Measurements from ENCODE around the gene MALAT1. TPM values are rescaled to one million over a fixed set of nuclear protein-coding genes. Genes with fewer than 3 reads are reported as not detected.

MALAT1 gene
- total and polyA plus RNA-seq, 10 of the 15 experiments (the other 5 are each of a cell fraction or from before 2014, with no cell fraction given) = 448 to 8,160 (median 2,019) TPM

DNA sequence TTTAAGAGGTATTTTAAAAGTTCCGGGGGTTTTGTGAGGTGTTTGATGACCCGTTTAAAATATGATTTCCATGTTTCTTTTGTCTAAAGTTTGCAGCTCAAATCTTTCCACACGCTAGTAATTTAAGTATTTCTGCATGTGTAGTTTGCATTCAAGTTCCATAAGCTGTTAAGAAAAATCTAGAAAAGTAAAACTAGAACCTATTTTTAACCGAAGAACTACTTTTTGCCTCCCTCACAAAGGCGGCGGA is 193 bp upstream of the MALAT1 start (continued):
- TF ChIP-seq, protein P1, sequence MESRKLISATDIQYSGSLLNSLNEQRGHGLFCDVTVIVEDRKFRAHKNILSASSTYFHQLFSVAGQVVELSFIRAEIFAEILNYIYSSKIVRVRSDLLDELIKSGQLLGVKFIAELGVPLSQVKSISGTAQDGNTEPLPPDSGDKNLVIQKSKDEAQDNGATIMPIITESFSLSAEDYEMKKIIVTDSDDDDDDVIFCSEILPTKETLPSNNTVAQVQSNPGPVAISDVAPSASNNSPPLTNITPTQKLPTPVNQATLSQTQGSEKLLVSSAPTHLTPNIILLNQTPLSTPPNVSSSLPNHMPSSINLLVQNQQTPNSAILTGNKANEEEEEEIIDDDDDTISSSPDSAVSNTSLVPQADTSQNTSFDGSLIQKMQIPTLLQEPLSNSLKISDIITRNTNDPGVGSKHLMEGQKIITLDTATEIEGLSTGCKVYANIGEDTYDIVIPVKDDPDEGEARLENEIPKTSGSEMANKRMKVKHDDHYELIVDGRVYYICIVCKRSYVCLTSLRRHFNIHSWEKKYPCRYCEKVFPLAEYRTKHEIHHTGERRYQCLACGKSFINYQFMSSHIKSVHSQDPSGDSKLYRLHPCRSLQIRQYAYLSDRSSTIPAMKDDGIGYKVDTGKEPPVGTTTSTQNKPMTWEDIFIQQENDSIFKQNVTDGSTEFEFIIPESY (IDR thresholded peaks at IDR 0.05) = no peak
- TF ChIP-seq YBX1 (IDR thresholded peaks at IDR 0.05) (no peak), BACH1 (IDR thresholded peaks at IDR 0.05; ENCODE audit: borderline replicate concordance) (no peak), MTA3 (IDR thresholded peaks at IDR 0.05; ENCODE audit: borderline replicate concordance, low read length) (no peak), CREB1 (IDR thresholded peaks at IDR 0.05; ENCODE audit: low read depth) (no peak), RB1 (IDR thresholded peaks at IDR 0.05; ENCODE audit: borderline replicate concordance) (no peak), PAX5 (IDR thresholded peaks at IDR 0.05; ENCODE audit: borderline replicate concordance, low read depth, low read length) (no peak), TAF1 (IDR thresholded peaks at IDR 0.05; ENCODE audit: borderline replicate concordance, low read depth, low read length) (no peak), RBBP5 (conservative IDR thresholded peaks at IDR 0.05) (no peak), NR2F1 (conservative IDR thresholded peaks at IDR 0.05) (peak; percentile 53), FOXK2 (IDR thresholded peaks at IDR 0.05) (no peak), NFXL1 (IDR thresholded peaks at IDR 0.05; ENCODE audit: borderline replicate concordance) (no peak), NFYA (IDR thresholded peaks at IDR 0.05; ENCODE audit: borderline replicate concordance, low read depth, low read length) (no peak), POU2F2 (IDR thresholded peaks at IDR 0.05; ENCODE audit: borderline replicate concordance, low read depth, low read length) (no peak), STAT3 (IDR thresholded peaks at IDR 0.05; ENCODE audit: low read depth, low read length) (0 out of 2 replicates have a peak, but pooled peaks have one; percentile 16), GABPA (IDR thresholded peaks at IDR 0.05; ENCODE audit: low read depth) (no peak), ETV6 (conservative IDR thresholded peaks at IDR 0.05 in 1 of 2, IDR thresholded peaks at IDR 0.05 in 1 of 2; ENCODE audit: borderline replicate concordance in 1 of 2, low read depth in 1 of 2) (no peak), ZBED1 (IDR thresholded peaks at IDR 0.05; ENCODE audit: borderline replicate concordance) (no peak), ZSCAN29 (IDR thresholded peaks at IDR 0.05) (no peak), EP300 (IDR thresholded peaks at IDR 0.05; ENCODE audit: borderline replicate concordance in 1 of 2, control insufficient read depth in 1 of 2, low read depth in 2 of 2, low read length in 2 of 2) (peak in 1 of 2 experiments; percentile 44; a peak in 1 of 4 replicates)
- TF ChIP-seq, protein P2, sequence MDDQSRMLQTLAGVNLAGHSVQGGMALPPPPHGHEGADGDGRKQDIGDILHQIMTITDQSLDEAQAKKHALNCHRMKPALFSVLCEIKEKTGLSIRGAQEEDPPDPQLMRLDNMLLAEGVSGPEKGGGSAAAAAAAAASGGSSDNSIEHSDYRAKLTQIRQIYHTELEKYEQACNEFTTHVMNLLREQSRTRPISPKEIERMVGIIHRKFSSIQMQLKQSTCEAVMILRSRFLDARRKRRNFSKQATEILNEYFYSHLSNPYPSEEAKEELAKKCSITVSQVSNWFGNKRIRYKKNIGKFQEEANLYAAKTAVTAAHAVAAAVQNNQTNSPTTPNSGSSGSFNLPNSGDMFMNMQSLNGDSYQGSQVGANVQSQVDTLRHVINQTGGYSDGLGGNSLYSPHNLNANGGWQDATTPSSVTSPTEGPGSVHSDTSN (IDR thresholded peaks at IDR 0.05; ENCODE audit: insufficient replicate concordance, low read depth, low read length) = no peak
- TF ChIP-seq, protein P3, sequence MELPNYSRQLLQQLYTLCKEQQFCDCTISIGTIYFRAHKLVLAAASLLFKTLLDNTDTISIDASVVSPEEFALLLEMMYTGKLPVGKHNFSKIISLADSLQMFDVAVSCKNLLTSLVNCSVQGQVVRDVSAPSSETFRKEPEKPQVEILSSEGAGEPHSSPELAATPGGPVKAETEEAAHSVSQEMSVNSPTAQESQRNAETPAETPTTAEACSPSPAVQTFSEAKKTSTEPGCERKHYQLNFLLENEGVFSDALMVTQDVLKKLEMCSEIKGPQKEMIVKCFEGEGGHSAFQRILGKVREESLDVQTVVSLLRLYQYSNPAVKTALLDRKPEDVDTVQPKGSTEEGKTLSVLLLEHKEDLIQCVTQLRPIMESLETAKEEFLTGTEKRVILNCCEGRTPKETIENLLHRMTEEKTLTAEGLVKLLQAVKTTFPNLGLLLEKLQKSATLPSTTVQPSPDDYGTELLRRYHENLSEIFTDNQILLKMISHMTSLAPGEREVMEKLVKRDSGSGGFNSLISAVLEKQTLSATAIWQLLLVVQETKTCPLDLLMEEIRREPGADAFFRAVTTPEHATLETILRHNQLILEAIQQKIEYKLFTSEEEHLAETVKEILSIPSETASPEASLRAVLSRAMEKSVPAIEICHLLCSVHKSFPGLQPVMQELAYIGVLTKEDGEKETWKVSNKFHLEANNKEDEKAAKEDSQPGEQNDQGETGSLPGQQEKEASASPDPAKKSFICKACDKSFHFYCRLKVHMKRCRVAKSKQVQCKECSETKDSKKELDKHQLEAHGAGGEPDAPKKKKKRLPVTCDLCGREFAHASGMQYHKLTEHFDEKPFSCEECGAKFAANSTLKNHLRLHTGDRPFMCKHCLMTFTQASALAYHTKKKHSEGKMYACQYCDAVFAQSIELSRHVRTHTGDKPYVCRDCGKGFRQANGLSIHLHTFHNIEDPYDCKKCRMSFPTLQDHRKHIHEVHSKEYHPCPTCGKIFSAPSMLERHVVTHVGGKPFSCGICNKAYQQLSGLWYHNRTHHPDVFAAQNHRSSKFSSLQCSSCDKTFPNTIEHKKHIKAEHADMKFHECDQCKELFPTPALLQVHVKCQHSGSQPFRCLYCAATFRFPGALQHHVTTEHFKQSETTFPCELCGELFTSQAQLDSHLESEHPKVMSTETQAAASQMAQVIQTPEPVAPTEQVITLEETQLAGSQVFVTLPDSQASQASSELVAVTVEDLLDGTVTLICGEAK (IDR thresholded peaks at IDR 0.05; ENCODE audit: borderline replicate concordance) = 0 out of 2 replicates have a peak, but pooled peaks have one; percentile 66
- TF ChIP-seq, protein P4, sequence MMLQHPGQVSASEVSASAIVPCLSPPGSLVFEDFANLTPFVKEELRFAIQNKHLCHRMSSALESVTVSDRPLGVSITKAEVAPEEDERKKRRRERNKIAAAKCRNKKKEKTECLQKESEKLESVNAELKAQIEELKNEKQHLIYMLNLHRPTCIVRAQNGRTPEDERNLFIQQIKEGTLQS (IDR thresholded peaks at IDR 0.05; ENCODE audit: borderline replicate concordance, extremely low read depth, low read depth, low read length) = no peak

Data from GM12878 (cell line).